DMS79 treated with DMSO at 0.1 percent for 48 hours (cell line): ENCODE data around the gene A1BG.
A peak's percentile ranks its signal among the peaks of the same experiment; 100 is the strongest.
"Not testable (repeated sequence)": the region's sequence is repeated elsewhere in the genome, so short reads cannot be mapped to it uniquely, and the experiment has no call there.

Experiments
- DNase-seq: peaks from one replicate; lab custom pipeline; 2025; lab: John Stamatoyannopoulos, UW

Gene A1BG

DNA sequence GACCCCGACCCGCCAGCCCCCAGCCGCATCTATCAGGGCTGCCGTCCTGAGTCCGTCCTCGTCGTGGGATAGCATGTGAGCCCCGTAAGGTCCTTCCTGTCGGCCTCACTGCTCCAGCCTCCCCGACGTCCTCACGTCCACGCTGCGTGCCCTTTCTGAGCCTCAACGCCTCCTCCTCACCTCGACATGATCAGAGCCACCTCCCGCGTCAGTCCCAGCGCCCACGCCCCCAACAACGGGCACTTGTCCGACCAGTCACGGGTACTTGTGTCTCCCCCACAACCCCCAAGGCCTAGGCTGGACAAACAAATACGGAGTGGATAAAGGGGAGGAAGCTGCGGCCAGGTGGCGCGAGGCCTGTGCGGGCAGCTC is 8.6 kb upstream of the A1BG start:
- DNase-seq: peak; percentile 64

DNA sequence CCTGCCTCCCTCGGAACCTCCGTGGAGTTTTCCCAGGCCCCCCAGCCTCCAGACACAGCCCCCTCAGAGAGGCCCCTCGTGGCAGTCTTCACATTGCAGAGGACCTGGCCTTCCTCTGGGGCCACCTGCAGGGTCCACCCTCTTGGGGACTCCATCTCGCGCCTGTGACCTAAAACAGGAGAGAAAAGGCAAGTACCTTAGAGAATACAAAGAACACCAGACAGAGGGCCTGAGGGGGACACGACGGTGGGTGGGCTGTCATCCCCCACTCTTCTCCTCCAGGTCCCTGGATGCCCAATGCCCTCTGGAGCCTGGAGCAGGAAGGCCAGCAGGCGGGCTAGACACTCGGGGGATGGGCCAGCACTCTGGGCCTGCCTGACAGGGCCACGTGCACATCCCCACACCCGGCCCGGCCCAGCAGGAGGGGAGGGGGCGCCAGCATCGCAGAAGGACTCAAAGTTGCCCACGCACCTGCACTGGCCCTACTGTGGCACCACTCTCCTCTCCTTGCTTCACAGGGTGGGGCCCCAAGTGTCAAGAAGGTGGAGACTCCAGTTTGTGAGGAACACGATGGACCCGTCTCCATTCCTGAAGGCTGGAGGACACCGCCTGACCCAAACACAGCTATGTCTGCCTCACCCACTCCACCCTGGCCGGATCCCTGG is 4.3 kb upstream of the A1BG start:
- DNase-seq: no peak

DNA sequence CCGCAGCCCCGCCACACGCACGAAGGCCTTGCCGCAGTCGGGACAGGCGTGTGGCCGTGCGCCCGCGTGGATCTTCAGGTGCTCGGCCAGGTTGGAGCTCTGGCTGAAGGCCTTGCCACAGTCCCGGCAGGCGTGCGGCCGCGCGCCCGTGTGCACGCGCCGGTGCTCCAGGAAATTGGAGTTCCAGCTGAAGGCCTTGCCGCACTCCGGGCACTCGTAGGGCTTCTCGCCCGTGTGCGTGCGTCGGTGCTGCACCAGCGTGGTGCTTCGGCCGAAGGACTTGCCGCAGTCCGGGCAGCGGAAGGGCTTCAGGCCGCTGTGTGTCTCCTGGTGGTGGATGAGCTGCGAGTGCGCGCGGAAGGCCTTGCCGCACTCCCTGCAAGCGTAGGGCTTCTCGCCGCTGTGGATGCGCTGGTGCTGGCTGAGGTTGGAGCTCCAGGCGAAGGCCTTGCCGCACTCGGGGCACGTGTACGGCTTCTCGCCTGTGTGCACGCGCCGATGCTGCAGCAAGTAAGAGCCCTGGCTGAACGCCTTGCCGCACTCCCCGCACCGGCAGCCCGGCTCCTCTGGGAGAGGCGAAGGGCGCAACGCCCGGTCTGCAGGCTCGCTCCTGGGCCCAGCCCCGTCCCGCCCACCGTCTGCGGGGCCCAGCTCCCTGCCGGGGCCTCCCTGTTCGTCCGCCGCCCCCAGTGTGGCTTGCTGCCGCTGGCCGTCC is 3.6 kb upstream of the A1BG start:
- DNase-seq: no peak

DNA sequence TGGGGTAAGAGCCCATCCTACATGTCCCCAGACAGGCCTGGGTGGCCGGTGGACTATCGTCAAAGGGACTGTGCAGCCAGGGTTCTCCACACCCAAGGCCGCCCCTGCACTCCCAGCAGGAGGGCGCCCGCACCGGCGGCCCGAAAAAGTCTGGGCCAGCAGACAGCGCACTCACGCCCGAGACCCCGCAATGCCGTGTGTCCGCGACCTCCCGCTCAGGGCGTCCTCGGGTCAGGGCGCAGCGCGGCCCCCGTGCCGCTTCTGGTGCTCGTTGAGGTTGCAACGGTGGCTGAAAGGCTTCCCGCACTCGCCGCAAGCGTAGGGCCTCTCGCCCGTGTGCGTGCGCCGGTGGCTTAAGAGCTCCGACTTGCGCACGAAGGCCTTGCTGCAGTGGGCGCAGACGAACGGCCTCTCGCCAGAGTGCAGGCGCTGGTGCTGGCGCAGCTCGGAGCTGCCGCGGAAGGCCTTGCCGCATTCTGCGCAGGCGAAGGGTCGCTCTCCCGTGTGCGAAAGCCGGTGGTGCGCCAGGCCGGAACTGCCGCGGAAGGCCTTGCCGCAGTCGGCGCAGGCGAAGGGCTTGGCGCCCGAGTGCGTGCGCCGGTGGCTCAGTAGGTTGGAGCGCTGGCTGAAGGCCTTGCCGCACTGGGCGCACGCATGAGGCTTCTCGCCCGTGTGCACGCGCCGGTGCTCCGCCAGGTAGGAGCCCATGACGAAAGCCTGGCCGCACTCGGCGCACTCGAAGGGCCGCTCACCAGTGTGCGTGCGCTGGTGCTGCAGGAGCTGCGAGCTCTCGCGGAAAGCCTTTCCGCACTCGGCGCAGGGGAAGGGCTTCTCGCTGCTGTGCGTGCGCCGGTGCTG is 2.8 kb upstream of the A1BG start:
- peak; percentile 32 for DNase-seq

DNA sequence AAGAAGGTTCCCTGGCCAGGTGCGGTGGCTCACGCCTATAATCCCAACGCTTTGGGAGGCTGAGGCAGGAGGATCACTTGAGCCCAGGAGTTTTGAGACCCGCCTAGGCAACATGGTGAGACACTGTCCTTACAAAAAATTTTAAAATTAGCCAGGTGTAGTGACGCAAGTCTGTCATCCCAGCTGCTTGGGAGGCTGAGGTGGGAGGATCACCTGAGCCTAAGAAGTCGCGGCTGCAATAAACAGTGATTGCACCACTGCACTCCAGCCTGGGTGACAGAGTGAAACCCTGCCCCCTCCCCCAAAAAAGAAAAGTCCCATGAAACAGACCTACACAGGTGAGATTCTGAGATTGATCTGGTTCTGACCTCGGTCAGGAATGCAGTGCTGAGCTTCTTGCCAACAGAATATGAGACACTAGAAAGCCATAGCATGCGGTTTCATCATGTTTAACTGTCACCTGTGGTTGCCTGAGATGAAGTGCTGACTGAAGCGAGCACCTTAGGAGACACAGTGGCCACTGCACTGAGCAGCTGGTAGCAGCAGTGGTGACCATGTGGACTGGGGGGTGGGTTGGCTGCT is 2.0 kb upstream of the A1BG start:
- no peak for DNase-seq

DNA sequence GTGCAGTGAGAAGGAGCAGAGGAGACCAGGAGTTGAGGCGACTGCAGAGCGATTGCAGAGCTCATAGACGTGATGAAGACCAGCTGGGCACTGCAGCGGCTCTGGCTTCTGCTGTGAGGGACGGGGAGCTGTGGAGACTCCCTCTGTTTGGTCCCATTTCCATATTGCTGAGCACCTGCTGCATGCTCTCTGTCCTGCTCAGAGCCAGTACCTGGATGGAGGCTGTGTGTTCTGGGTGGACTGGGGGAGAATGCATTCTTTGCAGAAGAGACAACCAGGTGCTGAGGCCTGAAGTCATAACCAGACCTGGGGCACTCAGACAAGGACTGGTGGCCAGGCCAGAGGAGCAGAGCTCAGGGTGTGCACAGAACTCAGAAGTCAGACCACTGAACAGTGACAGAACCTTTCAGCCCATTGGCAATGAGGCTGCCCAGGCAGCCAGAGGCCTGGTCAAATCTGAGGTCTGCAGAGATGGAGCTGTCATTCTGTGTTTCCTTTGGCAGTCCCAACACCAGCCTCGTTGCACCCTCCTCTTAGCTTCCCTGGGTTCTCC is 1.3 kb upstream of the A1BG start:
- DNase-seq: no peak

DNA sequence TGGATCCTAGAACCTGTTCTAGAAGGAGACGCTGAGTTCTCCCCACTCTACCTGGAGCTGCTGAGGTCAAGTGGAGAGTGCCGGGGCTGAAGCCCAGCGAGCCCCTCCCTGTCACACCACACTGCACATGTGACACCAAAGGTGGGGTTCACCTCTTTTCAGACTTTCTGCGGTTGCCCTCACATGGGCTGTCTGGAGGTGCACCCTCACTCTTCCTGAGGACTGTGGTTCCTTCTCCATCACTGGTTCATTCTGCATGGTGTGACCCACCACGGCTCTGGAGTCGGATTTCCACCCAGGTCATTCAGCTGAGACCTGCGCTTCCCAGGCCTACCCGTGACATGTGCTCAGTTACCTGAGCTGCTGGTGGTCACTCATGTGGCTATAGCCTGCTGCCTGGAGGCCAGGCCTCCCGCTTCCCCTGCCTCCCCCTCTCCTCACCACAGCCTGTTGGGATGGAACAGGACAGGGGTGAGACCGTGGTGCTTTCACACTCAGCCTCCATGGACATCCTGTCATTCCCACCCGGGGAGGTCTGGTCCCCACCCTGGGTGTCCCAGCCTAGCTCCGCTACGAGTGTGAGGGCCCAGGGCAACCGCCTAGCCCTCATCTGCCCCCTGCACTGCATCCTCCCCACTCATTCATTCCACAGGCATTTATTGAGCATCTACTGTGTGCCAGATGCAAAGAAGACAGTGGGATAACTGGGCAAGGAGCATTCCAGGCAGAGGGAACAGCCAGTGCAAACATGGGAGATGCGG is 605 bp upstream of the A1BG start:
- no peak for DNase-seq

DNA sequence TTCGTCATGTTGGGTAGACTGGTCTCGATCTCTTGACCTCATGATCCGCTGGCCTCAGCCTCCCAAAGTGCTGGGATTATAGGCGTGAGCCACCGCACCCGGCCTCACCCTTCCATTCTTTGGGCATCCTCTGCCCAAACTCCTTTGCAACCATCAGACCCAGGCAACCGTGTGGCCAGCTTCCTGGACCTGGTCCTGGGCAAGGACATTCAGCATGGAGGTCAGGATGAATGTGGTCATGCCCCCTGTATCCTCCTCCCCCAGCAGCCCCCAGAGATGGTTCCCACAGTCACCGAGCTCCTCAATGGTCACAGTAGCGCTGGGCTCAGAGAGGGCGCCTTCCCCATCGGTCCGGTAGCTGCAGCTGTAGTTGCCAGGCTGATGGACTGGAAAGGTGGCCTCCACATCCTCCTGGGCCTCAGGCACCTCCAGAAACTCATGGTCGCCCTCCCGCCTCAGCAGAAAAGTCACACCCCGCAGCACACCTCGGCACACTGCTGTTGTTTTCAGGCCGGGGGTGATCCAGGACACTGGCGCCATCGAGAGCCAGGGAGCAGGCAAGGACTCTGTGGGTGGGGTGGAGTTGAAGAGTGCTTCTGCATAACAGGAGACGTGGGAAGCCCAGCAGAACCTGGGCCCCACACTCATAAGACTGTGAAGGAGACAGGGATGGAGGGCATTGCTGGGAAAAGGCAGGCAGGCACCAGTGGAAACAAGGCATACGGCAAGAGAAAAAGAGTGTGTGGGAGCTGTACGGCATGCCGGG is 1.1 kb downstream of the A1BG start:
- no peak for DNase-seq

DNA sequence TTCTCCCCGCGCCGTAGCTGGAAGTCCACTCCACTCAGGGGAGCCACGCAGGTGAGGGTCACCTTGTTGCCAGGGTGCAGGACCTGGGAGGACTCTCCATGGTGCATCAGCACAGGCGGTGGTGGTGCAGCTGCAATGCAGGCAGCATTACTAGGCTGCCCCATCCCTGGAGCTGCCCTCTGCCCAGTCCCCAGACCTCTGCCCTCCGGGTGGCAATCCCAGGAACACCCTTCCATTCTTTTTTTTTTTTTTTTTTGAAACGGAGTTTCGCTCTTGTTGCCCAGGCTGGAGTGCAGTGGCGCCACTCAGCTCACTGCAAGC is 1.8 kb downstream of the A1BG start:
- DNase-seq: no peak

DNA sequence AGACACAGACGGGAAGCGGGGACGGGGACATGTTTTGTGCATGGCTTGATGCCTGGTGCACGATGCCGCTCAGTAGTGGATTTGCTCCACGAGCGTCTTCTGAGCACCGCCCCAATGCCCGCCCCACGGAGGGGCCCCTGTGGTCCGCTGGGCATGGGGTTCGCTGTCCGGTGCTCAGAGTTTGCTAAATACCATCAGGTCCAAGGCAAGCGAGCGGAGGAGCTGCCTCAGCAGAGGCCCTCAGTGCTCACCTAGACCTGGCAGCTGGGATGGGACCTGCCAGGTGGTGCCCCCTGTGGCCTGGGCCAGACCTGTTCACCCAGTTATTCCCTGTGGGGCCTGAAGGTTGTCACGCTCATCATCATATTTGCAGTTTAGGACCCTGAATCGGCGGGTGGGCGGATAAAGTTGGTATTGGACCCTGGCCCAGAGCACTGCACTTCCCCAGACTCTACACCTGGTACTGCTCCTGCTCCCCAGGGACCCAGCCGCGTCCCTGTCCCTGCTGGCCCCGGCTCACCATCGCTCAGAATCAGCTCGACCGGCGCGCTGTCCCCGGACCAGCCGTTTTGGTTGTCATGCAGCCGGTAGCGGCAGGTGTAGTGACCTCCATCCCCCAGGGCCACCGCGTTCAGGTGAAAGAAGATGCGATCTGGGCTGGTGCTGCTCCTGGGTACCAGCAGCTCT is 2.3 kb downstream of the A1BG start:
- DNase-seq: no peak

DNA sequence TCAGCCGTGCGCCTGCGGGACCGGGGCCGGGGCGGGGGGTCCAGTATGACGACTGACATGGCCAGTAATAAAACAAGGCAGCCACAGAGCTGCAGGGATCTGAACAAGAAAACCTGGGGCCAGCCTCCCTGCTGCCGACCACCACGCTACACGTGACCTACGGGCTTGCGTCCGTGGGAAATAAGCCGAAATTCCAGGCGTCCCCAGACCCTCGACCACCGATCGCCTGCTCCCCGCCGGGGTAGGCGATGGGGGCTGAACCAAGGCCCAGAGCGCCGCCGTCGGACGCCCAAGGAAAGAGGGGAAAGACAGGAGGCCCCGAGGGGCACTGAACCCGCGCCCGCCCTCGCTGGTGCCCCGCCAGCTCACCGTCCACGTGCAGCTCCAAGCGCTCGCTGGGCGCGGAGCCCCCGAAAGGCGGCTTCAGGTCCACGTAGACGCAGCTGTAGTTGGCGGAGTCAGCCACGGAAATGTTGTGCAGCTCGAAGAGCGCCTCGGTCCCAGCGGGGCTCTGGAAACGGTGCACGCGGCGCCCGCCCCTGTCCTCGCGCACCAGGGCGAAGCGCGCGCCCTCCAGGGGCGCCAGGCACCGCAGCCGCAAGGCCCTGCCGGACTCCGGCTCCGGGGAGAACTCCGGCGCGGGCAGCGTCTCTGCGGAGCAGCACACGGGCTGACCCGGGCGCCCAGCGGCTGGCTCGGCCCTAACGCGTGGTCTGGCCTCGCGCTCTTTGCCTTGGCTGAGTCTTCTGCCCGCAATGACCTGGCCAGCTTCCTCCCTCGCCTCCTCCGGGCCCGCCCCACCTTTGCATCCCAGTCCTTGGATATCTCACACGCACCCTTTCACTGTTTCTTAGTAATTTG is 3.1 kb downstream of the A1BG start:
- no peak for DNase-seq

DNA sequence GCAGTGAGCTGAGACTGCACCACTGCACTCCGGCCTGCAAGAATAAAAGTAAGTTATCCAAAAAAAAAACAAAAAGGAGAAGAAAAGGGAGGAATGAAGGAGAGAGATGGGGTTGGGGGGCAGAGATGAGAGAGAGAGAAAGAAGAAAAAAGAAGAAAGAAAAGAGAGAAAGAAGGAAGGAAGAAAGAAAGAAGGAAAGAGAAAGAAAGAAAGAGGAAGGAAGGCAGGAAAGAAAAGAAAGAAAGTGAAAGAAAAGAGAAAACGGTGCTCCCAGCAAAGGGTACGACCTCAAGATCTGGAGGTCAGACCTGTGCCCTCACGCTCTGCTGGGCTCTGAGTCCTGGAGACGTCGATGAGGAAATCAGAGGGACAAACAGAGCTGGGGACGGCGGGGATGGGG is 3.7 kb downstream of the A1BG start:
- no peak for DNase-seq

DNA sequence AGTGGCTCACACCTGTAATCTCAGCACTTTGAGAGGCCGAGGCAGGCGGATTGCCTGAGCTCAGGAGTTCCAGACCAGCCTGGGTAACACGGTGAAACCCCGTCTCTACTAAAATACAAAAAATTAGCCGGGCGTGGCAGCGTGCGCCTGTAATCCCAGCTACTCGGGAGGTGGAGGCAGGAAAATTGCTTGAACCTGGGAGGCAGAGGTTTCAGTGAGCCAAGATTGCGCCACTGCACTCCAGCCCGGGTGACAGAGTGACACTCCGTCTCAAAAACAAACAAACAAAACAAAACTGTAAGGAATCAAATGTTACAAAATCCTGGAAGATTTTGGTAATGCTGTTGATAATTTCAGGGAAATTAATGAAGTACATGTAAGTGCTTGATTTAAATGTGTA is 5.2 kb downstream of the A1BG start:
- not testable (repeated sequence) for DNase-seq

DNA sequence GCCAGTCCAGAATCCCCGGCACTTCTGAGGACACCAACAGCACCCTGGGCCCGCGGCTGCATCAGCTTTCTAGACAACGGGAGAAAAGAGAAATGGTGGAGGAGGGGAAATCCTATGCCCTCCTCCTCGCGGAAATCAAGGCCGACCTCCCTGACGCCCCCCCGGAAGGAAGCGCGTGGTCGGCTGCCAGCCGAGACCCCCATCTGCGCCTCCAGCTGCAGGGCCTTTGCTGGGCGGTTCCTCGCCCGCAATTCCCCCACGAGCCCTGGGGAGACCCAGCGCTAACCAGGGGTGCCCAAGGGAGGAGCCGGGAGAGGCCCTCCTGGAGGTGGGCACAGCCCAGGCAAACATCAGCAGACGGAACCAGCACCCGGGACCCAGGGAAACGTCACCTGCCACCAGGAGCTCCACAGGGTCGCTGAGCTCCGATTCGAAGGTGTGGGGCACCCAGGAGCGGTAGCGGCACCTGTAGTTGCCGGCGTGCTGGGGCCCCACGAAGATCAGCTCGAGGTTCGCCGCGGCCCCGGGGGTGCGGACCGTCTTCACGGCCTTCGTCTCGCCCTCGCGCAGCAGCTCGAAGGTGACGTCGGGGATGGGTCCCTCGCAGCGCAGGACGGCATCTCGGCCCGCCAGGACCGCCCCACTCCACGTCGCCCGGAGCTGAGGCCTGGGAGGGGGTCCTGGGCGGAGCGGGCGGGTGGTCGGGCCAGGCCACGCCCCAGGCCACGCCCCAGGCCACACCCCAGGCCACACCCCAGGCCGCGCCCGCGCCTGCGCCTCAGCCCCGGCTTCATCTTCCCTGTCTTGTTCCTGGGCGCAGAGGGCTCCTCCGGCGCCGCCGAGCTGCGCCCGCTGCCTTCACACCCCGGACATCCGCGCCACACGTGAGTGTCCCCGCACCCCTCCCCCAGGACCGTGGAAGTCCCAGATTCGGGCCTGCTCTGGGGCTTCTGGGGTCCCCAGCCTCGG is 6.0 kb downstream of the A1BG start:
- peak; percentile 58 for DNase-seq

DNA sequence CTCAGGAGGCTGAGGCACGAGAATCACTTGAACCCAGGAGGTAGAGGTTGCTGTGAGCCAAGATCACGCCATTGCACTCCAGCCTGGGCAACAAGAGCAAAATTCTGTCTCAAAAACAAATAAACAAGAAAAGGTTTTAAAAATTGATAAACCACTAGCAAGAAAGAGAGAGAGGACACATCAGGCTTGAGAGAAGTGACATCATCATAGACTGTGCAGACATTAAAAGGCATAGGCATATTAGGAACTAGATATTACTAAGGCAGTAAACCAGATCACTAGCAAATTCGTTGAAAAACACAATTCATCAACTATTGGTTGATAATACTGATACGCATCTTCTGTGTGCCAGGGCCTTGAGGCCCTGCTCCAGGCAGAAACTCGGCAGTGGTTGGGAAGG is 7.7 kb downstream of the A1BG start:
- DNase-seq: no peak

DNA sequence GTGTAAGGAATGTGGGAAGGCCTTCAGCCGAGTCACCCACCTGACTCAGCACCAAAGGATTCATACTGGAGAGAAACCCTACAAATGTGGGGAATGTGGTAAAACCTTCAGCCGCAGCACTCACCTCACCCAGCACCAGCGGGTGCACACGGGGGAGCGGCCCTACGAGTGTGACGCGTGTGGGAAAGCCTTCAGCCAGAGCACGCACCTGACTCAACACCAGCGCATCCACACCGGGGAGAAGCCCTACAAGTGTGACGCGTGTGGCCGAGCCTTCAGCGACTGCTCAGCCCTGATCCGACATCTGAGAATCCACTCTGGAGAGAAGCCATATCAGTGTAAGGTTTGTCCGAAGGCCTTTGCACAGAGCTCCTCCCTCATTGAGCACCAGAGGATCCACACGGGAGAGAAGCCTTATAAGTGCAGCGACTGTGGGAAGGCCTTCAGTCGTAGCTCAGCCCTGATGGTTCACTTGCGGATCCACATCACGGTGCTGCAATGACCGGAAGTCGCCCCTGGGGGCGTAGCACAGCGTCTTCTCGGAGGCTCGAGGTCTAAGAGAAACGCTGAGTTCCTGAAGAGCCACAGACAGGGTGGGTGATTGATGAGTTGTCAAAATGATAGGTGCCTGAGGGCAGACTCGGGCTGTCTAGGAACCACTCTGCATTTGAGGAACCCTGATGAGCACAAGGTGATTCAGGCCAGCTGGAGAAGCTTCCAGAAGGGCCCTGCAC is 14.3 kb downstream of the A1BG start:
- no peak for DNase-seq

DNA sequence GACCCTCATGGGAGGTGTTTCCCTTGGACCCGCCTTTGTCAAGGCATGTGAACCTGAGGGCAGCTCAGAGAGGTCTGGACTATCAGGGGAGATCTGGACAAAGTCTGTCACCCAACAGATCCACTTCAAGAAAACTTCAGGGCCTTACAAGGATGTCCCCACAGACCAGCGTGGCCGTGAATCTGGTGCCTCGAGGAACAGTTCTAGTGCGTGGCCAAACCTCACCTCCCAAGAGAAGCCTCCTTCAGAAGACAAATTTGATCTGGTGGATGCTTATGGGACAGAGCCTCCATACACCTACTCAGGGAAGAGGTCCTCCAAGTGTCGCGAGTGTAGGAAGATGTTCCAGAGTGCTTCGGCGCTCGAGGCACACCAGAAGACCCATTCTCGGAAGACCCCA is 15.0 kb downstream of the A1BG start:
- no peak for DNase-seq

DNA sequence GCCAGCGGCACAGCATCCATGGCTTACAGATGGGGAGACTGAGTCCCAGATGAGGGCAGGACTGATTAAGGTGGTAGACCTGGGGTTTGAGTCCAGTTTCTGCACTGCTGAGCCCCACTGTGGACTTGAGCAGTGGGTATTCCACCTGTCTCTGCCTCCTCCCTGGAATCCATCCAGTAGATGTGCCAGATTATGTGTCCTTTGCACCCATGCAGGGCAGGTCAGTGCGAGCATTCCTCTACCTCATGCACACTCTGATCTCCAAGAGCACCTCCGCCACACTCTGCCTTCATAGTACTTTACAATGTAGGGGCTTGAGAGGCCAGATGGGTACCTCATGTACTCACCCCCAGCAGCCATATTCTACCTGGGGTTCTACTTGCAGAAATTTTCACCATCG is 16.5 kb downstream of the A1BG start:
- no peak for DNase-seq
